ENCODE results near the gene PLXNA4. TPM values are rescaled to one million over a fixed set of nuclear protein-coding genes. Genes with fewer than 3 reads are reported as not detected.

PLXNA4 gene
- total RNA-seq, 2 donors from 2014 or later, result 9.5 to 18.0 TPM

DNA sequence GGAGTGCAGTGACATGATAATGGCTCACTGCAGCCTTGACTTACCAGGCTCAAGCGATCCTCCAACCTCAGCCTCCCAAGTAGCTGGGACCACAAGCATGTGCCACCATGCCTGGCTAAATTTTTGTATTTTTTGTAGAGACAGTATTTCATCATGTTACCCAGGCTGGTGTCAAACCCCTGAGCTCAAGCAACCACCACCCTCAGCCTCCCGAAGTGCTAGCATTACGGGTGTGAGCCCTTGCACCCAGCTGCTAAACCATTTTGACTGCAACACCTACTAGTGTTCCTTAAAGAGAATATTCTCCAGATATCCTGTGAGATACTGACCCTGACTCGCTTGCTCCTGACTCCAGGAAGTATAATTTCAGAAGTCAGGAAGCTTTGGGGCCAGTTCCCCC lies 85.8 kb downstream of the PLXNA4 start:
- no peak for DNase-seq (ENCODE audit: low spot score)
- H3K36me3 ChIP-seq, result no peaks in the 10 kb centered on the region
- H3K4me1 ChIP-seq, result peaks cover 0 to 13% of the 10 kb centered on the region in 2 donors
- no peak overlapping the region for H3K4me3 ChIP-seq
- no peaks in the 10 kb centered on the region for H3K9me3 ChIP-seq
- H3K27me3 ChIP-seq, result no peaks in the 10 kb centered on the region
- H3K27ac ChIP-seq, result no peak overlapping the region
- TF ChIP-seq, protein P1, sequence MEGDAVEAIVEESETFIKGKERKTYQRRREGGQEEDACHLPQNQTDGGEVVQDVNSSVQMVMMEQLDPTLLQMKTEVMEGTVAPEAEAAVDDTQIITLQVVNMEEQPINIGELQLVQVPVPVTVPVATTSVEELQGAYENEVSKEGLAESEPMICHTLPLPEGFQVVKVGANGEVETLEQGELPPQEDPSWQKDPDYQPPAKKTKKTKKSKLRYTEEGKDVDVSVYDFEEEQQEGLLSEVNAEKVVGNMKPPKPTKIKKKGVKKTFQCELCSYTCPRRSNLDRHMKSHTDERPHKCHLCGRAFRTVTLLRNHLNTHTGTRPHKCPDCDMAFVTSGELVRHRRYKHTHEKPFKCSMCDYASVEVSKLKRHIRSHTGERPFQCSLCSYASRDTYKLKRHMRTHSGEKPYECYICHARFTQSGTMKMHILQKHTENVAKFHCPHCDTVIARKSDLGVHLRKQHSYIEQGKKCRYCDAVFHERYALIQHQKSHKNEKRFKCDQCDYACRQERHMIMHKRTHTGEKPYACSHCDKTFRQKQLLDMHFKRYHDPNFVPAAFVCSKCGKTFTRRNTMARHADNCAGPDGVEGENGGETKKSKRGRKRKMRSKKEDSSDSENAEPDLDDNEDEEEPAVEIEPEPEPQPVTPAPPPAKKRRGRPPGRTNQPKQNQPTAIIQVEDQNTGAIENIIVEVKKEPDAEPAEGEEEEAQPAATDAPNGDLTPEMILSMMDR (IDR thresholded peaks at IDR 0.05), result no peak

DNA sequence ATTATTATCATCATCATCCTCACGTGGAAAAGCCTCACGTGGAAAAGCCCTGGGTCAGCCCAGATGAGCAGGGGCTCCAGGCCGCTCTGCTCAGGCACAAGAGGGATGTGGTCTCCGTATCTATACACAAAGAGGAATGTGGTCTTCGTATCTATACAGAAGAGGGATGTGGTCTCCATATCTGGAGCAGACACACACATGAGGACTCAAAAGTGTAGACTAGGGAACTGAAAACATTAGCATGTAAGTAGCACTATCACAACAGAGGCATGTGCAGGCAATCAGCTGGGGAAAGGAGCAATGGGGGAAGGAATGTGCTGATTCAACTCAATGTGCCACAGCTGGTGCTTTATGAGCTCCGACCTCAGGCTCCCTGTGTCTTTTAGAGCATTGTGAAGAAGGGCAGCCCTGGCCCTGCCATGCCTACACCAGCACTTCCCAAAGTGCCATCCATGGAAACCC lies 86.5 kb downstream of the PLXNA4 start:
- Histone ChIP-seq H3K4me3 (no peak overlapping the region), H3K27ac (no peak overlapping the region), H3K4me1 (peaks cover 0 to 17% of the 10 kb centered on the region in 2 donors), H3K27me3 (no peaks in the 10 kb centered on the region), H3K36me3 (no peaks in the 10 kb centered on the region), H3K9me3 (no peaks in the 10 kb centered on the region)
- TF ChIP-seq, protein P1 (IDR thresholded peaks at IDR 0.05), result no peak
- DNase-seq (ENCODE audit: low spot score), result no peak

DNA sequence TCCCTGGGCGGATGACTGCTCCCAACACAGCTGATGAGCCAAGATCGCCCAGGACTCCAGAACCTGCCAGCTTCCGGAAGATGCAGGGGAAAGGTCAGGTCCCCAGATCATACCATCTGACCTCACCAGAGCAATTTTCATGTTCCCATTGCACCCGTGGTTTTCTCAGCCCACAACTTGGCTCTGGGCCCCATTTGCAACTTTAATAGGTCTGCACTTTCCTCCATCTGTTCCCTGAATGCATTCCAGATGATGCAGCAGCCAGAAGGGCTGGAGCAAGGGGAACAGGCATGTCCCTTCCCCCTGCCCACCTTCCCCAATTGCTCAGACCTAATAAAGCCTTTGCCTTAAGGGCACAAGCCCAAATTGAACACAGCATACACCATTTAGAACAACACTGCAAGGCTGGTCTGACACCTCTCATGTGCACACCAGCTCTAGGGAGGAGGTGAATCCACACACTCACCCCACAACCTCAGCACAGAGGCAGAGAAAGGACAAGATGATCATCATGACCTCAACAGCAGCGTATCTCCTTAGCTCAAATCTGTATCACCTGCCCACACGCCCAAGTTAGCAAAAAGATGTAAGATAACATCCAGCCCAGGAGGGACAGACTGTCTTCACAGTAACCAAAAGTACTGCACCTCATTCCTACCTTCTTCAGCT lies 87.5 kb downstream of the PLXNA4 start:
- no peaks in the 10 kb centered on the region for H3K9me3 ChIP-seq
- TF ChIP-seq, protein P1 (IDR thresholded peaks at IDR 0.05), result no peak
- no peaks in the 10 kb centered on the region for H3K36me3 ChIP-seq
- no peaks in the 10 kb centered on the region for H3K27me3 ChIP-seq
- no peak overlapping the region for H3K4me3 ChIP-seq
- no peak overlapping the region for H3K27ac ChIP-seq
- H3K4me1 ChIP-seq, result peaks cover 0 to 17% of the 10 kb centered on the region in 2 donors
- DNase-seq (ENCODE audit: low spot score), result no peak

DNA sequence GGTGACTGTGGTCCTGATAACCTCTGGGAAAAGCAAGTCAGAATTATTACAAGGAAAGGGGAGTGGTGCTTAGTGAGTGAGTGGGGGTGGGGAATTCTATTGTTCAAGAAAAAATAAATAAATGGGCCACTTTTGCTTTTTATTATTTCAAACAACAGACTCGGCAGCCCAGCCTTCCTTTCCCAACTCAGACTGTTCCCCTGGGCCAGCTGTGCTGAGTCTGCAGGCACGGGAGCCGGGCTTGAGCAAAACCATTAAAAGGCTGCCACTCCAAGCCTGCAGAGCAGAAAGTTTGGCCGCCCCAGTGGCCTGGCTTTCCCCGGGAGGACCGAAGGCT lies 90.0 kb downstream of the PLXNA4 start:
- H3K36me3 ChIP-seq, result no peaks in the 10 kb centered on the region
- no peak overlapping the region for H3K27ac ChIP-seq
- H3K4me3 ChIP-seq, result no peak overlapping the region
- TF ChIP-seq, protein P1 (IDR thresholded peaks at IDR 0.05), result no peak
- H3K9me3 ChIP-seq, result no peaks in the 10 kb centered on the region
- H3K4me1 ChIP-seq, result peaks cover 0 to 17% of the 10 kb centered on the region in 2 donors
- H3K27me3 ChIP-seq, result no peaks in the 10 kb centered on the region
- peak; percentile 86 for DNase-seq (ENCODE audit: low spot score)

DNA sequence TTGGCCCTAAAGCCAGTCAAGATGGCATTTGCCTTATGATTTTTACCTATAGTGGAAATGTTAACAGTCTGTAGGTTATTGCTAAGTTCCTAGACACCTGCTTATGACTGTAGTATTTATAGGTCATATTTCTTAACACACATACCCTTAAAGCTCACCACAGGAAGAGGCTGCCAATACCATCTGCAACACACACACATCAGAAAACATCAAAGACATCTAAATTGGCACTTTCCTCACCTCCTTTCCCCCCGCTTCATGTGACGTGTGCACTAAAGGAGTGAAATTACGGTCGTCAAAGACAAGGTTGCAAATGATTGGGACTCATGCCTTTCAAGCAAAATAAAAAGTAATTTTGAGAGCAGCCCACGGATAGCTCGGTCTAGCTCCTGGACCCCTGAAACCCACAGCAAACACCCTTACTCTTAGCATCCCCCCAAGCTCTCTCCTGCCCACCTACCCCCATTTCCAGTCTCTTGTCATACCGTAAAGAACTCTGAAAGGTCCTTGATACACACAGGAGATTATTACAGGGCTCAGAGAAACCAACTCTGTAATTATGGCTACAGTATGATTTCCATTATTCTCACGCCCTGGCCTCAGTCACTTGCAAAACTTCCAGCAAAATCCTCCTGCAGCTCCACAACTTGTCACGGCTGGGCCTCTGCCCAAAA lies 90.5 kb downstream of the PLXNA4 start:
- Histone ChIP-seq H3K4me1 (peaks cover 0 to 21% of the 10 kb centered on the region in 2 donors), H3K9me3 (no peaks in the 10 kb centered on the region), H3K27ac (no peak overlapping the region), H3K36me3 (no peaks in the 10 kb centered on the region), H3K27me3 (no peaks in the 10 kb centered on the region), H3K4me3 (no peak overlapping the region)
- TF ChIP-seq, protein P1 (IDR thresholded peaks at IDR 0.05), result no peak
- no peak for DNase-seq (ENCODE audit: low spot score)

Data from right atrium auricular region (tissue), 2 donors.